HG02943 (cell line): ENCODE data around the gene DNAH2.
"Not testable (repeated sequence)": the region's sequence is repeated elsewhere in the genome, so short reads cannot be mapped to it uniquely, and the experiment has no call there.

Experiments
- ATAC-seq: cut with Tn5 transposase; IDR thresholded peaks from one replicate; pipeline ENCODE4 v1.9.1; 2021; ENCODE audit warnings: mild to moderate bottlenecking, low read depth, moderate library complexity; ENCODE audit not compliant: unreplicated experiment

The DNAH2 gene

GRCh38 chr17:7857713-7858521 lies 140.4 kb downstream of the DNAH2 start, which contains the start of gene CYB5D1:
CYB5D1 (plus strand) TSS chr17:7858003; CDS start chr17:7858135, 132 bp downstream.
- ATAC-seq: peak; percentile 31

- ATAC-seq: no peak
Observed at GRCh38 chr17:7858522-7858810, 140.9 kb downstream of the DNAH2 start.

GRCh38 chr17:7859028-7859427 lies 141.5 kb downstream of the DNAH2 start:
- no peak for ATAC-seq

- ATAC-seq: no peak
Observed at GRCh38 chr17:7862692-7863437, 145.3 kb downstream of the DNAH2 start.

GRCh38 chr17:7864384-7864783 lies 146.8 kb downstream of the DNAH2 start:
- ATAC-seq: not testable (repeated sequence)

GRCh38 chr17:7864995-7865650 lies 147.6 kb downstream of the DNAH2 start:
- ATAC-seq: no peak

GRCh38 chr17:7867881-7868329 lies 150.4 kb downstream of the DNAH2 start:
- no peak for ATAC-seq

GRCh38 chr17:7873051-7873450 lies 155.5 kb downstream of the DNAH2 start:
- ATAC-seq: no peak

GRCh38 chr17:7875804-7876370 lies 158.3 kb downstream of the DNAH2 start:
- ATAC-seq: no peak

- no peak for ATAC-seq
Observed at GRCh38 chr17:7878234-7878633, 160.7 kb downstream of the DNAH2 start.

GRCh38 chr17:7880076-7880868 lies 162.7 kb downstream of the DNAH2 start:
- no peak for ATAC-seq

GRCh38 chr17:7881276-7882054 lies 163.9 kb downstream of the DNAH2 start:
- no peak for ATAC-seq

GRCh38 chr17:7882068-7882467 lies 164.5 kb downstream of the DNAH2 start:
- ATAC-seq: no peak

GRCh38 chr17:7882629-7883028 lies 165.1 kb downstream of the DNAH2 start:
- ATAC-seq: no peak
